ENCODE measurements around the gene UQCR11.

DNA sequence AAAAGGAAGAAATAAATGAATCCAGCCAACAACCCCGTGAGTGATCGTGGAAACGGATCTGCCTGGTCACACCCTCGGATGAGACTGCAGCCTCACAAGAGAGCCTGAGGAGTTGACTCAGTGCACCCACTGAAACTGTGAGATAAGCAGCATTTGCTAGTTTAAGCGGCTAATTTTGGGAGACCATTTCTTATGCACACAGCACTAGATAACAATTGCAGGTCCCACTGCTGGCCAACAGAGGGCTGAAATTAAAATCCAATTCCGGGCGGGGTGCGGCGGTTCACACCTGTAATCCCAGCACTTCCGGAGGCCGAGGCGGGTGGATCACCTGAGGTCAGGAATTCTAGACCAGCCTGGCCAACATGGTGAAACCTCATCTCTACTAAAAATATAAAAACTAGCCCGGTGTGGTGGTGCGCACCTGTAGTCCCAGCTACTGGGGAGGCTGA, 3.6 kb downstream of the UQCR11 start:
- TF ChIP-seq GATA2 (IDR thresholded peaks at IDR 0.05; ENCODE audit: low read depth, low read length) (no peak), GATA3 (IDR thresholded peaks at IDR 0.05; ENCODE audit: low read depth, low read length) (no peak)
